Daoy (cell line): Measurements from ENCODE around the gene TRIM2. TPM values are rescaled to one million over a fixed set of nuclear protein-coding genes. Genes with fewer than 3 reads are reported as not detected.

Experiments used
- DNase-seq: peaks from one replicate; pipeline ENCODE4 v3.0.0-alpha.2; 2015; ENCODE audit warnings: low read depth
- total RNA-seq: library from RNA; depleted of rRNA; stranded (reverse); fragments of >200 nt; shearing (Covaris generic); gene quantifications from 2 replicates; pipeline ENCODE4 v1.2.3, GENCODE V29; 2014

TRIM2 gene
- total RNA-seq, 1 experiment from 2014 or later, result 6.7 TPM

GRCh38 chr4:153332936-153333335 is 128.7 kb downstream of the TRIM2 start:
- no peak for DNase-seq

GRCh38 chr4:153333874-153334273 is 129.6 kb downstream of the TRIM2 start:
- no peak for DNase-seq

GRCh38 chr4:153335665-153336064 is 131.4 kb downstream of the TRIM2 start:
- peak; percentile 25 for DNase-seq

GRCh38 chr4:153337686-153338085 is 133.4 kb downstream of the TRIM2 start:
- no peak for DNase-seq

GRCh38 chr4:153341575-153342090 is 137.4 kb downstream of the TRIM2 start:
- DNase-seq, result peak; percentile 55

- no peak for DNase-seq
These were observed 138.7 kb downstream of the TRIM2 start for GRCh38 chr4:153342751-153343552.

GRCh38 chr4:153344131-153345011 is 140.1 kb downstream of the TRIM2 start, which contains the start of gene MND1:
TSS of gene MND1 (plus strand) at chr4:153344688. CDS start at chr4:153344738, 50 bp downstream.
- DNase-seq, result peak; percentile 87

GRCh38 chr4:153345012-153345981 is 141.1 kb downstream of the TRIM2 start:
- DNase-seq, result peak; percentile 43

GRCh38 chr4:153346031-153346430 is 141.8 kb downstream of the TRIM2 start:
- DNase-seq, result no peak

- no peak for DNase-seq
These were observed 142.3 kb downstream of the TRIM2 start for GRCh38 chr4:153346563-153346962.

- DNase-seq, result no peak
These were observed 142.9 kb downstream of the TRIM2 start for GRCh38 chr4:153347117-153347516.

GRCh38 chr4:153348006-153348405 is 143.8 kb downstream of the TRIM2 start:
- peak; percentile 42 for DNase-seq

GRCh38 chr4:153349206-153349805 is 145.1 kb downstream of the TRIM2 start:
- no peak for DNase-seq

GRCh38 chr4:153362184-153362583 is 157.9 kb downstream of the TRIM2 start:
- no peak for DNase-seq

- peak; percentile 1 for DNase-seq
These were observed 159.8 kb downstream of the TRIM2 start for GRCh38 chr4:153364061-153364460.

GRCh38 chr4:153365003-153365402 is 160.8 kb downstream of the TRIM2 start:
- no peak for DNase-seq

GRCh38 chr4:153366486-153366885 is 162.2 kb downstream of the TRIM2 start:
- DNase-seq, result no peak

- no peak for DNase-seq
These were observed 162.8 kb downstream of the TRIM2 start for GRCh38 chr4:153367092-153367491.

- no peak for DNase-seq
These were observed 164.8 kb downstream of the TRIM2 start for GRCh38 chr4:153369021-153369420.

- no peak for DNase-seq
These were observed 167.5 kb downstream of the TRIM2 start for GRCh38 chr4:153371701-153372234.
